Measurements from ENCODE around the gene SIK3.

The SIK3 gene

GRCh38 chr11:116882386-116882785, 215.8 kb downstream of the SIK3 start:
- H3K36me3 Mint-ChIP-seq (ENCODE audit: insufficient read depth): peaks cover under 1% of the 10 kb centered on the region
- peak overlapping the region; percentile 2 to 93 for H3K27ac Mint-ChIP-seq
- H3K4me1 Mint-ChIP-seq (ENCODE audit: low read depth in 2 of 2): peaks cover 12 to 13% of the 10 kb centered on the region in 2 donors
- no peaks in the 10 kb centered on the region for H3K27me3 Mint-ChIP-seq
- DNase-seq: no peak
- H3K4me3 Mint-ChIP-seq: no peak overlapping the region
- no peaks in the 10 kb centered on the region for H3K9me3 Mint-ChIP-seq
- no peak for ATAC-seq (replicated peaks)

GRCh38 chr11:116881143-116881542, 217.1 kb downstream of the SIK3 start:
- ATAC-seq (replicated peaks): no peak
- Mint-ChIP-seq H3K27ac (peak overlapping the region; percentile 2 to 93), H3K9me3 (no peaks in the 10 kb centered on the region), H3K36me3 (ENCODE audit: insufficient read depth) (no peaks in the 10 kb centered on the region), H3K4me1 (ENCODE audit: low read depth in 2 of 2) (peaks cover 12 to 13% of the 10 kb centered on the region in 2 donors), H3K4me3 (no peak overlapping the region), H3K27me3 (no peaks in the 10 kb centered on the region)
- no peak for DNase-seq

- DNase-seq: peak; percentile 16 to 25 (median 25)
- ATAC-seq (replicated peaks): peak; percentile 87
- Mint-ChIP-seq H3K9me3 (no peaks in the 10 kb centered on the region), H3K27ac (peak overlapping the region; percentile 68 to 83), H3K4me3 (no peak overlapping the region), H3K27me3 (no peaks in the 10 kb centered on the region), H3K4me1 (ENCODE audit: low read depth in 2 of 2) (peaks cover 12 to 13% of the 10 kb centered on the region in 2 donors), H3K36me3 (ENCODE audit: insufficient read depth) (peaks cover 6% of the 10 kb centered on the region)
Observed at GRCh38 chr11:116879800-116880625, 218.2 kb downstream of the SIK3 start.

- DNase-seq (no peak), ATAC-seq (replicated peaks) (no peak)
- H3K4me1 Mint-ChIP-seq (ENCODE audit: low read depth in 2 of 2): peaks cover 11 to 12% of the 10 kb centered on the region in 2 donors
- H3K36me3 Mint-ChIP-seq (ENCODE audit: insufficient read depth): peaks cover 33% of the 10 kb centered on the region
- H3K27me3 Mint-ChIP-seq: no peaks in the 10 kb centered on the region
- H3K4me3 Mint-ChIP-seq: no peak overlapping the region
- H3K27ac Mint-ChIP-seq: peak overlapping the region; percentile 6 to 68
- no peaks in the 10 kb centered on the region for H3K9me3 Mint-ChIP-seq
Observed at GRCh38 chr11:116876656-116877055, 221.6 kb downstream of the SIK3 start.

GRCh38 chr11:116875194-116875593, 223.0 kb downstream of the SIK3 start:
- ATAC-seq (replicated peaks): no peak

GRCh38 chr11:116874251-116874650, 224.0 kb downstream of the SIK3 start:
- H3K36me3 Mint-ChIP-seq (ENCODE audit: insufficient read depth): peaks cover 54% of the 10 kb centered on the region
- H3K9me3 Mint-ChIP-seq: no peaks in the 10 kb centered on the region
- H3K4me1 Mint-ChIP-seq (ENCODE audit: low read depth in 2 of 2): peaks cover 14 to 16% of the 10 kb centered on the region in 2 donors
- DNase-seq (no peak), ATAC-seq (replicated peaks) (no peak)
- H3K27ac Mint-ChIP-seq: peak overlapping the region; percentile 12 to 68
- H3K27me3 Mint-ChIP-seq: no peaks in the 10 kb centered on the region
- no peak overlapping the region for H3K4me3 Mint-ChIP-seq

More at GRCh38 chr11:116875194-116875593, 223.0 kb downstream of the SIK3 start:
- H3K27me3 Mint-ChIP-seq: no peaks in the 10 kb centered on the region
- H3K36me3 Mint-ChIP-seq (ENCODE audit: insufficient read depth): peaks cover 45% of the 10 kb centered on the region
- no peaks in the 10 kb centered on the region for H3K9me3 Mint-ChIP-seq
- H3K4me1 Mint-ChIP-seq (ENCODE audit: low read depth in 2 of 2): peaks cover 16 to 21% of the 10 kb centered on the region in 2 donors
- no peak for DNase-seq
- H3K4me3 Mint-ChIP-seq: no peak overlapping the region
- peak overlapping the region; percentile 12 to 68 for H3K27ac Mint-ChIP-seq

- H3K36me3 Mint-ChIP-seq (ENCODE audit: insufficient read depth): peaks cover 61% of the 10 kb centered on the region
- DNase-seq (no peak), ATAC-seq (replicated peaks) (no peak)
- H3K4me3 Mint-ChIP-seq: no peak overlapping the region
- H3K27ac Mint-ChIP-seq: no peak overlapping the region
- H3K4me1 Mint-ChIP-seq (ENCODE audit: low read depth in 2 of 2): peaks cover 11 to 14% of the 10 kb centered on the region in 2 donors
- H3K27me3 Mint-ChIP-seq: no peaks in the 10 kb centered on the region
- H3K9me3 Mint-ChIP-seq: no peaks in the 10 kb centered on the region
Observed at GRCh38 chr11:116873381-116873780, 224.8 kb downstream of the SIK3 start.

- Mint-ChIP-seq H3K4me3 (no peak overlapping the region), H3K9me3 (no peaks in the 10 kb centered on the region), H3K36me3 (ENCODE audit: insufficient read depth) (peaks cover 74% of the 10 kb centered on the region), H3K4me1 (ENCODE audit: low read depth in 2 of 2) (peaks cover 9 to 14% of the 10 kb centered on the region in 2 donors), H3K27me3 (no peaks in the 10 kb centered on the region), H3K27ac (peak overlapping the region; percentile 60 to 83)
- no peak for DNase-seq
- no peak for ATAC-seq (replicated peaks)
Observed at GRCh38 chr11:116871248-116871647, 227.0 kb downstream of the SIK3 start.

- Mint-ChIP-seq H3K27ac (peak overlapping the region; percentile 60 to 83), H3K36me3 (ENCODE audit: insufficient read depth) (peaks cover 81% of the 10 kb centered on the region), H3K27me3 (no peaks in the 10 kb centered on the region), H3K4me3 (no peak overlapping the region), H3K9me3 (no peaks in the 10 kb centered on the region), H3K4me1 (ENCODE audit: low read depth in 2 of 2) (peaks cover 11 to 20% of the 10 kb centered on the region in 2 donors)
- ATAC-seq (replicated peaks) (no peak), DNase-seq (no peak)
Observed at GRCh38 chr11:116870054-116870453, 228.2 kb downstream of the SIK3 start.

- no peak overlapping the region for H3K4me3 Mint-ChIP-seq
- no peaks in the 10 kb centered on the region for H3K27me3 Mint-ChIP-seq
- peak overlapping the region; percentile 60 to 83 for H3K27ac Mint-ChIP-seq
- DNase-seq: no peak
- H3K9me3 Mint-ChIP-seq: no peaks in the 10 kb centered on the region
- ATAC-seq (replicated peaks): no peak
- H3K4me1 Mint-ChIP-seq (ENCODE audit: low read depth in 2 of 2): peaks cover 11 to 20% of the 10 kb centered on the region in 2 donors
- H3K36me3 Mint-ChIP-seq (ENCODE audit: insufficient read depth): peaks cover 76% of the 10 kb centered on the region
Observed at GRCh38 chr11:116869610-116870009, 228.6 kb downstream of the SIK3 start.

- Mint-ChIP-seq H3K27me3 (no peaks in the 10 kb centered on the region), H3K27ac (peak overlapping the region in 1 of 2 donors; percentile 65), H3K36me3 (ENCODE audit: insufficient read depth) (peaks cover 69% of the 10 kb centered on the region), H3K4me3 (no peak overlapping the region), H3K4me1 (ENCODE audit: low read depth in 2 of 2) (peaks cover 11 to 20% of the 10 kb centered on the region in 2 donors), H3K9me3 (no peaks in the 10 kb centered on the region)
- no peak for ATAC-seq (replicated peaks)
- no peak for DNase-seq
Observed at GRCh38 chr11:116868066-116868465, 230.2 kb downstream of the SIK3 start.

- Mint-ChIP-seq H3K27me3 (no peaks in the 10 kb centered on the region), H3K27ac (no peak overlapping the region), H3K4me3 (no peak overlapping the region), H3K36me3 (ENCODE audit: insufficient read depth) (peaks cover 68% of the 10 kb centered on the region), H3K9me3 (no peaks in the 10 kb centered on the region), H3K4me1 (ENCODE audit: low read depth in 2 of 2) (peaks cover 11 to 20% of the 10 kb centered on the region in 2 donors)
- ATAC-seq (replicated peaks) (no peak), DNase-seq (no peak)
Observed at GRCh38 chr11:116867619-116868018, 230.6 kb downstream of the SIK3 start.

- ATAC-seq (replicated peaks): no peak
- Mint-ChIP-seq H3K27ac (peak overlapping the region in 1 of 2 donors; percentile 62), H3K9me3 (no peaks in the 10 kb centered on the region), H3K27me3 (no peaks in the 10 kb centered on the region), H3K4me1 (ENCODE audit: low read depth in 2 of 2) (peaks cover 11 to 20% of the 10 kb centered on the region in 2 donors), H3K36me3 (ENCODE audit: insufficient read depth) (peaks cover 70% of the 10 kb centered on the region), H3K4me3 (no peak overlapping the region)
- DNase-seq: no peak
Observed at GRCh38 chr11:116866804-116867455, 231.3 kb downstream of the SIK3 start.

GRCh38 chr11:116865696-116866095, 232.5 kb downstream of the SIK3 start:
- peaks cover 9 to 10% of the 10 kb centered on the region in 2 donors for H3K4me1 Mint-ChIP-seq (ENCODE audit: low read depth in 2 of 2)
- no peaks in the 10 kb centered on the region for H3K27me3 Mint-ChIP-seq
- H3K36me3 Mint-ChIP-seq (ENCODE audit: insufficient read depth): peaks cover 68% of the 10 kb centered on the region
- ATAC-seq (replicated peaks) (no peak), DNase-seq (no peak)
- no peak overlapping the region for H3K4me3 Mint-ChIP-seq
- H3K27ac Mint-ChIP-seq: peak overlapping the region; percentile 11 to 62
- no peaks in the 10 kb centered on the region for H3K9me3 Mint-ChIP-seq

All from effector memory CD8-positive, alpha-beta T cell (primary cell).